GM04504 (cell line): Measurements from ENCODE around the gene UGT8.
"Not testable (repeated sequence)": the region's sequence is repeated elsewhere in the genome, so short reads cannot be mapped to it uniquely, and the experiment has no call there.

Experiments used
- DNase-seq: peaks from one replicate; pipeline ENCODE4 v3.0.0-alpha.2; 2012; ENCODE audit warnings: low read depth

UGT8 gene, protein sequence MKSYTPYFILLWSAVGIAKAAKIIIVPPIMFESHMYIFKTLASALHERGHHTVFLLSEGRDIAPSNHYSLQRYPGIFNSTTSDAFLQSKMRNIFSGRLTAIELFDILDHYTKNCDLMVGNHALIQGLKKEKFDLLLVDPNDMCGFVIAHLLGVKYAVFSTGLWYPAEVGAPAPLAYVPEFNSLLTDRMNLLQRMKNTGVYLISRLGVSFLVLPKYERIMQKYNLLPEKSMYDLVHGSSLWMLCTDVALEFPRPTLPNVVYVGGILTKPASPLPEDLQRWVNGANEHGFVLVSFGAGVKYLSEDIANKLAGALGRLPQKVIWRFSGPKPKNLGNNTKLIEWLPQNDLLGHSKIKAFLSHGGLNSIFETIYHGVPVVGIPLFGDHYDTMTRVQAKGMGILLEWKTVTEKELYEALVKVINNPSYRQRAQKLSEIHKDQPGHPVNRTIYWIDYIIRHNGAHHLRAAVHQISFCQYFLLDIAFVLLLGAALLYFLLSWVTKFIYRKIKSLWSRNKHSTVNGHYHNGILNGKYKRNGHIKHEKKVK

DNA sequence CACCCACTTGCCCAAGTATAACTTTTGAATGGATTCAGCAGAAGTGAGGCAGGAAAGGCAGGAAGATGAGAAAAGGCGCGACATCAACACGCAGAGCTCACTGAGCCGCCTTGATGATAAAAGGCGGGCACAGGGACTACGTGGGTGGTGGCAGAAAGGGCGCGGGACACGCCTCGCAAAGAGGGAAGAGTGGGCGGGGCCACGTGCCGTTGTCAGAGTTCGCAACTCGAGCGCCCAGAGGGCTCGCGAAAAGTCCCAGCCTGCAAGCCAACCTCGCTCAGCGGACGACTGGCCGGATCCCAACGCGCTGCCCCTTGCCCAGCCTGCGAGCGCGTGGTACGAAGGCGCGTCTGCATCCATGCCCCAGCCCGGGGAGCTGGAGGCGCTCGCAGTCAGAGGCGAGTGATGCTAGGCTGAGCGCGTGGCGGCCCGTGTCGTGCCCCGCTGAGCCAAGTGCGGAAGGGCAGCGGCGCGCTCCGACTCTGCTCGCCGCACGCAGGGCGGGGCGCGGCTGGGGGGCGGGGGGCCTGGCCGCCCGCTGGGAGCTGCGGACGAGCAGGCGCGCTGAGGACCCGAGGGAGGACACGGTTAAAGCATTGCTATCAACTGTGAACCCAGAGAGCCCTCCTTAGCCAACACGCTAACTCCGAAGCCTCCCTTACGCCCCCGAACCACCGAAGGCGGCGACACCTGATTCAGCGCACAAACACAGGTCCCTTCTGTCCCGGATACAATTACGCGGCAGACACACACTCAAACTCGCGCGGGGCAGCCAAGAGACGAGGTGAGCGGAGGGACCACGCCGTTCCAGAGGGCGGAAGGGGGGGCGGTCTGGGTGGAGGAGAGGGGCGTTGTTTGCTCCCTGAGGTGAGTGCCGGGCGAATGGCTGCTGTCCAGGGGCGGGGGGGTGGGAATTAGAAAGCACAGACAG is at the start of gene UGT8:
Gene UGT8, plus strand, starts transcription at position 617 of the 931 bp plus-strand sequence. CDS start 24,074 bp downstream, outside the sequence.
- no peak for DNase-seq

DNA sequence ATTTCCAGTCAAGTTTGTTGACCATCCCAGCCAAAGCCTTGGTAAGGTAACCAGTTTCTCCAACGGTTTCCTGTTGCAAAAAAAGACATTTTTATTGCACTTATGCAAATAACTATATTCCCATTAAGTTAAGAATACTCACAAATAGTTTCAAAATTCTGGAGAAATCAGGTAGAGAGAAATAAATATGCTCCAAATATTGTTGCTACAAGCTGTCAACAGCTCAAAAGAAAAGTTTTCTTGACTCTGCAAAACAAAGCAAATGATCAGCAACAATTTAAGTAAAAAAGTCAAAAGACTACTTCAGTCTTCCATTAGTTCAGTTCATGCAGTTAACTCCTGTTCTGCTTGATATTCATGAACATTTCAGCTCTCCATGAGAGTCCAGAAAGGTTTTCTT is 49.0 kb upstream of the UGT8 start:
- no peak for DNase-seq

DNA sequence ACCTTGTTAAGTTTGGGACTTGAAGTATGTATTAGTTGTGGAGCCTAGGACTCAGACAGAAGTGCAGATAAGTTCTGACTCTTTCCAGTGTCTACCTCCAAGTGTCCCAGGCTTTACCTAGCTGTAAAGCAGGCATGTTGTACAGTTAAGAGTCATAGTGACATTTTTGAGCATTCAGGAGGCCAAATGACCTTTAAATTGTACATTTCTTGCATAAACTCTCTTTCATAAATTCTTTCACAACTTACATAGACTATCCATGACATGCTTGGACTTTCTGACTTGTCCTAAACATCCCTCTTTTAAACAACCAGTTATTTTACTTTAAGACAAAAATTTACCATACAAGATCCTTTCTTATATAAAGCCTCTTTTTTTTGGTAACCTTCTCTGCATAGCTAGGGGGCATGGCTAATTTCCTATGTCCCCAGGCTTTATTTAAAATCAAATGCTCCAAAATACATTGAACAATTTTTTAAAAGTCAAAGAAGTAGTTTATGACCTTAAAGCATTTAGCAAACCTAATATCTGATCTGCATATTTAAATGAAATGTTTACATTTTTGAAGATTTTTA is 40.1 kb upstream of the UGT8 start:
- no peak for DNase-seq

DNA sequence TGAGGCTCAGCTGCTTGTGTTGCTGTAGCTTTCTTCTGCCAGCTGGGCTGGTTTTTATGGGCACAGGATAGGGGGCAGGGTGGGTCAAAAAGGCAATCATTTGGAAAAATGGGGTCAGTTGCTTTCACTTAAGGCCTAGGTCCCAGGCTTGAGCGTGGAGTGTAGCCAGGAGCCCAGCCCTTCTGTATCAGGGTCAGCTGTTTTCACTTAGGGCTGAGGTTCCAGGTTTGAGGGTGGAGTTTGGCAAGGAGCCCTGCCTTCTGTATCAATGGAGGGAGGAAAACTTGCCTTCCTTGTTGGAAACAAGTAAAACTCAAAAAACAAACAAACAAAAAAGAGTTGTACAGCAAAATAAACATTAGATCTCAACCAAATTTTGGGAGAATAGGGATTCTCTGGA is 37.0 kb upstream of the UGT8 start:
- no peak for DNase-seq

DNA sequence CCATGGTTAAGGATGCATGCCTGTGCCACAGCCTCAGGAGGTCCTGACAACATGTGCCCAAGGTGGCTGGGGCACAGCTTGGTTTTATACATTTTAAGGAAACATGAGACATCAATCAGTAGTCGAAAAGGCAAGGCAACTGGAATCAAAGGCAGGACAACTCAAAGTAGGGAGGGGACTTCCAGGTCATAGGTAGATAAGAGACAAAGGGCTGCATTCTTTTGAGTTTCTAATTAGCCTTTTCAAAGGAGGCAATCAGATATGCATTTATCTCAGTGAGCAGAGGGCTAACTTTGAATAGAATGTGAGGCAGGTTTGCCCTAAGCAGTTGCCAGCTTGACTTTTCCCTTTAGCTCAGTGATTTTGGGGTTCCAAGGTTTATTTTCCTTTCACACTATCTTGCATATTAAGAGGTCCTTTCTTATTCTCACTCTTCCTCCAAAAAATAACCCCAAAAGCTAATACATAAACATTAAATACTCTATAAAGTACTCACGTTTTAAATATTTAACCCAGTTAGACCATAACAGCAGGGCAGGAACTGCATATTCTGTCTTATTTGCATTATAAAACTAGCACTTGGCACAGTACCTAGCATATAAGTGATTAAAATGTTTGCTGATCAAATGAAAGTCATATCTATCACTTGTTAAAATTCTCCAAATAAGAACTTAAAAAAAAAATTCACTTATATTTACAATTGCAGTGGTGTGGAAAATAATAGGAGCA is 36.3 kb upstream of the UGT8 start:
- no peak for DNase-seq

DNA sequence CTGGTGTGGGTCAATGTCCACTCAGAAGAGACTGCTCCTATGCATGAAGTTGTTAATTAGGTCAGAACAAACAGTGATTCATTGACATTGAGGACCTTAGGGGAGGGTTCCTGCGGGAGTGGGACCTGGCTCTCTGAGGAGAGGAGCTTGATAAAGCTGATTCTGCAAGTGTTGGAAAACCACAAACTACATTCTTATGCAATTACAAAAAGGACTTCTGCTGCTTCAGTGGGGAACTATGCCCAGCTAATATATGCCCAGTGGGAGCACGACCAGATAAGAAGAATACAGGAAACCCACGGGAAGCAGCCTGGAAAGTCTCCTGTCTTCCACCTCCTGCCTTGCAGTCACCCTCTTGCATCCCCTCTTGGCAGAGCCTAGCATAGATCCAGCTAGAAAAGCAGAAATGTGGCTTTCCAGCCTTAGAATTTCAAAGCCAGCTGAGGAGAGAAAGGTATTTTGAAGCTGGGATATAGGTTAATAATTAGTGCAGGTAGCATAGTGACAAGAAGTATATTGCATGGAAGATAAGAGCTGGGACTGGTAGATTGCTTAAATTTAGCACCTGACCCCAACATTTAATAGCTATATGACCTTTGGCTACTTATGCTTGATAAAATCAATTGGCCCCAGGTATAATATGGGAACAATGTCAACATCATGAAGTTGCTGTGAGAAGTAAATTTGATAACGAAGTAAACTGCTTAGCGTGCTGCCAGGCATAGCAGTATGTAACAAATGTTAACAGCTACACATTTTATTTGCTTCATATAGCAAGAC is 34.9 kb upstream of the UGT8 start:
- no peak for DNase-seq

DNA sequence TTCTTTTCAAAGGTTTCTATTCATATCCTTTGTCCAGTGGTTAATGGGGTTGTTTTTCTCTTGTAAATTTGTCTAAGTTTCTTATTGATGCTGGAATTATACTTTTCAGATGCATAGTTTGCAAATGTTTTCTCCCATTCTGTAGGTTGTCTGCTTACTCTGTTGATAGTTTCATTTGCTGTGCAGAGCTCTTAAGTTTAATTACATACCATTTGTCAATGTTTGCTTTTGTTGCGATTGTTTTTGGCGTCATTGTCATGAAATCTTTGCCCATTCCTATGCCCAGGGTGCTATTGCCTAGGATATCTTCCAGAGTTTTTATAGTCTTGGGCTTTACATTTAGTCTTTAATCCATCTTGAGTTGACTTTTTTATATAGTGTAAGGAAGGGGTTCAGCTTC is 21.2 kb upstream of the UGT8 start:
- DNase-seq = no peak

DNA sequence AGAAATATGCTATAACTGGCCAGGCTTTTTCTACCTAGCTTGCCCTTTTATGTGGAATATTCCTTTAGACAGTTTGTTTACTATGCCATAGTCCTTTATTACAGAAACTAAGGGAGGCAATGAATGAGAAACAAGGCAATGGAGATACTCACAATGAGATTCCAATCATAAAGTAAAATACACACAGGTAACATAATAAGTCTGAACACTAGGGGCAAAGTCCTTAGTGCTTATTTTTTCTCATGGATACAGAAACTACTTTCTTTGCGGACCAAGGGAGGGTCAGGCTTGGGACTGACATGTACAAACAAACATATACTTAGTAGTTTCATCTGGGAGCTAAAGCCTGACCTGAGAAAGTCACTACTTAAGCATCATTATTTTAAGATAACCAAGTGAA is 16.0 kb upstream of the UGT8 start:
- DNase-seq = no peak

DNA sequence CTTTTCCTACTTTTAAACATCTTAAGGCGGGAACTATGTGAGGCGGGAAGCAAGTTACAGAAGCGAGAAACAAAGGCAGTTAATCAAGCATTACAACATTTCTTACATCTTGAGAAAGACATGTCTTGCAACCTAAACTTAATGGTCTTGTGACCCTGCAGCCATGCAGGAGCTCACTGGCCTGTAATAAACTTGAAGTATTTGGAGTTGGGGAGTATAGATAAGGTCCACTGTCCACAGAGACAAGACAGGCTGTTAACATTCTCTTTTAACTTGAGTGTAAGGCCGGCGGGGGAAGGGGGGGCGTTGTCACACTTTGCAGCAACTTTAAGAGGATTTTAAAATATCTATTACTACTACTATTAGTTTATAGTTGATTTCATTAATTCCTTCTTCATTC is 10.3 kb upstream of the UGT8 start:
- no peak for DNase-seq

DNA sequence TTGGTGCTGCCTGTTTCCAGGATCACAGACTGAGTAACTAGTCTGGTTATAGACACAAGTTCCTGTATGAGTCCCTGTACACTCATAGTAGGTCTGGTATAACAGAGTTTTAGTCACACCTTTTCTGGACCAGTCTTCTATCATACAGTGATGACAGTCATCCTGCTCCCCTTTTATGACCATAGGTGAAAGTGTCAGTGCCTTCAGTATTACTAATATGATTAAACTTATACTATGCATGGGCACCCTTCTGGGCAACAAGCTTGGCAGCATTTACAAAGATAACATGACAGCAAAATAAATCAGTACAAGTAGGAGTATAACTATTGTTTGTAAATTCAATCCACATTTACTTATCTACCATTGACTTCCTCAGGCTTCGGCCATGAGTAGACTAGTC is 8.2 kb upstream of the UGT8 start:
- DNase-seq = not testable (repeated sequence)

DNA sequence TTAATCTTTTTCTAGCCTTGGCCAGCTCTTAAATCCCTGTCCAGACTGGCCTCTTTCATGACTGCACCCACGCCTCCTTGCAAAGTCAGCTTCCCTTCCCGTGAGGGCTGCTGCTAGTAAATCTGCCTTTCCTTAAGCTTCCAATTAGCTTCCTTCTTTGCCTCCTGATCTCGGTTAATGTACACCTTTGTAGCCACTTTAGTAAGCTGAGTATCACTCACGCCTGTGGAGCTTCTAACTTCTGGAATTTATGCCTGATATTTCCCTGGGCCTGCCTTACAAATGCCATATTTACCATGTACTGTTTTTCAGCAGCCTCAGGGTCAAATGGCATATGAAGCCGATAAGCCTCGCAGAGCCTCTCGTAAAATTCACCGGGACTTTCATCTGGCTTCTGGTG is 5.1 kb upstream of the UGT8 start:
- no peak for DNase-seq

DNA sequence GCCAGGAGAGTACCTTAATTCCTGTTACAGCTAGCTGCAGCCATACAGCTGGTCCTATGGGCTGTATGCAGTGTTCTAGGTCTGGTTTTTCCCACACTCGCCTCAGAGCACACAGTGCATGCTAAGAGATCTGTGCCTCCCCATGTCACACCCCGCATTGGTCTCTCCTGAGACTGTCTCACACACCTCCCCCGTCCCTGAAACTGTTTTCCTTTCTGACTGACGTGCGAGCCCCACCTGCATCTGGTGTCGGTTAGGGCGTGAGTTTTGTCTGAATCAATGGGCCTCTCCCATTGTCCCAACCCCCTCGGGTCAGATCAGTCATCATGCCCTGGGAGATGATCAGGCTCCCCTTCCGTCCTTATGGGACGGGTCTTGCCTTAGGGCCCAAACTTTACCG is 3.4 kb upstream of the UGT8 start:
- no peak for DNase-seq

DNA sequence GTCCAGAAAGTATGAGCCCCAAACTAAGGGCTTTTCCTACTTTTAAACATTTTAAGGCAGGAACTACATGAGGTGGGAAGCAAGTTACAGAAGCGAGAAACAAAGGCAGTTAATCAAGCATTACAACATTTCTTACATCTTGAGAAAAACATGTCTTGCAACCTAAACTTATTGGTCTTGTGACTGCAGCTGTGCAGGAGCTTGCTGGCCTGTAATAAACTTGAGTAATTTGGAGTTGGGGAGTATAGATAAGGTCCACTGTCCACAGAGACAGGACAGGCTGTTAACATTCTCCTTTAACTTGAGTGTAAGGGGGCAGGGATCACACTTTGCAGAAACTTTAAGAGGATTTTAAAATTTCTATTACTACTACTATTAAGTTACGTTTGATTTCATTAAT is 2.7 kb upstream of the UGT8 start:
- no peak for DNase-seq

DNA sequence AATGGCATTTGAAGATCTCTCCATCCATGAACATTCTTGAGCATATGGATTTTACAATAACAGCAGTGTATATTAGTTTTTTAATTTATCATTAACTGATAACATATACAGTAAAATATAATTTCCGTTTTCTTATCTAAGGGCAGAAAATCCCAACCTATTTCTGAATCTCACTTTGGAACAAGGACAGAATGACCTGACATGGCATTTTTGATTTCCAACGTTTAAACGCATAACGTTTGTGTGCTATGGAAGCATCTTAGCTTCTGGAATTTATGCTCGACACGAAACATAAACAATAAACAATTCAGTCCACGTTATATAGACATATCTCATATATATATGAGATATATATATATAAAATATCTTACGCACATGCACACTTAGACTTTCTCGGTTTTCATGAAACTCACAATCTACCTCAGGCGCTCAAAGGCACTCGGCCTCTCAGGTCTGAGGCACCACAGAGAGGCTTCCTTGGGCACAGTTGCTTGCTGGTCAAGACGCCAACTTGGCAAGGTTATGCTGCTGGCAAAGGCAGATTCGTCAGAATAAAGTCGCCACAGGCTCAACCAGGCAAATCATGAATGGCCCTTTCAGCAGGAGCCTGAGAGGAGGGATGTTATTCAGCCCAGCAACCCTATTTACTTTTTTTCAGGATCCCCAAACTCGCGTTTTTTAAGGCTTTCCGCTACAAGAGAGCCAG is 1.0 kb upstream of the UGT8 start:
- DNase-seq = no peak

DNA sequence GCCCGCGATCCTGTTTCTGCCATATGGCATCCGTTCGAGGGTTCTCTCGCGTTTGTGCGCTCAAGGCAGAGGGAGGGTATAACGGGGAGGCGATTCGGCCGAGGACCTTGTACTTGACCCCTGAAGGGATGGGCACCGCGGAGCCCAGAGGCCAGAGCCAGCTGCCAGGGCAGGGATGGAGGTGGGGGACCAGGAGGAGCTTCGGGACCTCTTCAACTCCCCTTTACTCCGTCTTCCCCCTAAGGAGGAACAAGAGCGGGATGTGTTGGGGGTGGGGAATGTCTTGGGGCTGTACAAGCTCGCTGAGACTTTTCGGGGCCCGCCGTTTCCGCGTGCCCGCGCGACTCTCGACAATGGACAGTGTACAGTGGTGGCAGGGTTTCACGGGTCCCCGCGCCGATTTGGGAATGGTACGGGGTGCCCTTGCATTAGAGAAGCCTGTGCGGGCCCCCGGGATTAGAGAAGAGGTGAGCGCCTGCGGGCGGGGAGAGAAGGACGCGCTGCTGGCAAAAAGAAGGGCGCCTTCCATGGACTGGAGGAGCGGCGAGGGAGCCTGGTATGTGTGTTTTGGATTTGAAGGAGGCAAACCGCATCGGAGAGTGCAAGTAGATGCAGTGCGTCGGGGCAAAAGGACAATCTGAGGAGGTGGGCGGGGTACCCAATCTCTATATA is 760 bp downstream of the UGT8 start:
- DNase-seq = no peak

DNA sequence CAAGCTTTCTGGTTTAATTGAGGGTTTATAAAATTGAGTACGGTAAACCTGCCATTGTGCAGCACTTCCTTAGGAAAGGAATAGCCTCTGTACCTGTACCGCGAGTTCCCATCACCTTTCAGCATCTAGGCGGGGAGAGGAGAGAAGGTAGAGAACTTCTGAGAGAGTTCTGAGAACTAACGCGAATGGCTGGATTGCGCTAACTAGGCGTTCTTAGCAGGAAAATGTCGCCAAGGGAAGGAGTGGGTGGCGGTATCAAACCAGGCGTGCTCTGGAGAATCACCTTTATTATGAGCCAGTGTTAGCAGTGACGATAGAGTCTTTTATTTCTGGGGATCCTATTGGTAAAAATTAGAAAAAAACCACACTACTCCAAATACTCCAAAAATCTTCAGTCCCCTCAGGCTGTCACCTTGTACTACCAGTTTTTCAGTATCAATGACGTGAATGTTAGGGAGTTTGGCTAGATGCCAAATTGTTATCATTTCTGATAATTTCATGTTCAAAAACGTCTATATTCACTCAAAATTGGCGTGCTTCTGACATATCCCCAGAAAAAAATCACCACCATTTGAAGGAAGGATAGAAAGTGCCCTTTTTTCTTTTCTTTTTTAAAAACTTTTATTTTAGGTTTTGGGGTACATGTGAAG is 1.4 kb downstream of the UGT8 start:
- DNase-seq = no peak

DNA sequence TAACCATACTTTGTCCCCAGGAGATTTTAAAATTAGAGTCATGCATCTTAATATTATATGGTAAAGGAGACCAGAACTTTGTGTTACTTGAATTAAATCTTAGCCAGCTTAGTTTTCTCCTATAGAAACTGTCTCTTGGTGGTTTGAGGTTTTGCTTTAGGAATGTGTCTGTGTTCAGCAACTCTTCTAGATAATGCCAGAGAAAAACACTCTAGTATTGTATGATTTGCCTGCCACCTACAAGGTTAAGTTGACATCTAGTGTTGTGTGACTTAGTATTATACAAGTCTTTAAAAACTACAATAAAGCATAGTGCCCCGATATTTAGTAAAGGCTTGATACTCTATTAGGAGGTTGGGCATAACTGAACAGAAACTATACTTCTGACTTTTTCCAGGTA is 2.1 kb downstream of the UGT8 start:
- no peak for DNase-seq

DNA sequence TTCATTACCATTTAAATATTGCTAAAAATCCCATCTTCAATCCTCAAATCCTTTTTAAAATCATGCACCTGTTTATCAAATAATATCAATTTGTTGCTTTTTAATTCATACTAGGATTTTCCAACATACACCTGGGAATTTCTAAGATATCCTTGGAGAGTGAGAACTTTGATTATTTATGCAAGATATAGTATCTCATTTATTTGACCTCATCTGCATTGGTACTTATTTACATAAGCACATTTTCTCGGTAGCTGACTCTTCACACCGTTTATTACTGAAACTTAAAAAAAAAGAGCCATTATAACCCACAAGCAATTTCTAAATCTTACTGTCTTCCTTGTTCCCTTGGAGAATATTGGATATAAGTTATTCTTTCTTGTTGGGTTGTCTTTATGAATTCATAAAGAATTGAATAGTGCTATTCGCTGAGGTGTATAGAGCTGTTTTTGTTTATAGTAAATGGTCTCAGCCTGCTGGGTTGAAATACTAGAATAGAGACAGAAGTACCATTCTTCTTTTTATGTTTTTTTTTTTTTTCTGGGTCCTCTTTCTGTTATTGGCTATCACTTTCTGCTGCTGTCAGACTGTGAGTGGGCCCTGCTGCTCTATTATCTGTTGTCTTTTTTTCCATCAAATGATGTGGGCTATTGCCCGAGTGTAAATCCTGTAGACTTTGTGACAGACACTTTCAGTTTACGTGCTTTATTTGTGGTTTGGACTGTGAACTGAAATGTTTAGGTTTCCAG is 2.9 kb downstream of the UGT8 start:
- no peak for DNase-seq

DNA sequence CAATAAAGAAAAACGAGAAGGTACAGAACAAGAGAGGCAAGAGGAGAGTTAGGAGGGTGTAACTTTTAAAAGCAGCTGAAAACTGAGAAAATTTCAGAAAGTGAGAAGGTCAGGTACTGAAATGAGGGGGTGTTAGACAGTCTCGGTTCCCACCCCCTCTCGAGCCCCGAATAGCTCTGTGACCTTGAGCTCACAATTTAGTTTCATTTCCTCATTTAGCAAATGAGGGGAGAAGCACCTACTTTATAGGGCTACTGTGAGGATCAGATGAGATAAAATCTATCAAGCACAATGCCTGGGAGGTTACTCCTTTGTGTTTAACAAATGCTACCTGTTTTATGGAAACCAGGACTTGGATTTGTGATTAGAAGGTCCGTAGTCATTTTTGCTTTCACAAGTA is 4.9 kb downstream of the UGT8 start:
- DNase-seq = no peak
